Muscle of arm (tissue), 12 donors: Measurements from ENCODE around the gene KCND3. TPM values are rescaled to one million over a fixed set of nuclear protein-coding genes. Genes with fewer than 3 reads are reported as not detected.

Experiments
- DNase-seq: peaks from one replicate; pipeline ENCODE4 v3.0.0-alpha.2; 2013
- polyA plus RNA-seq, 12 donors: library from polyadenylated mRNA; unstranded; fragments of 120-200 nt; gene quantifications; one replicate each; pipeline ENCODE4 v1.2.1, GENCODE V29; 2013; ENCODE audit not compliant: insufficient read length in 12 of 12

Gene KCND3
- polyA plus RNA-seq, 12 donors: 0.77 to 4.4 (median 1.8) TPM; not detected in 1

GRCh38 chr1:111778066-111778465 lies 211.4 kb downstream of the KCND3 start:
- DNase-seq: no peak

- no peak for DNase-seq
Observed at GRCh38 chr1:111777301-111777700, 212.2 kb downstream of the KCND3 start.

GRCh38 chr1:111776861-111777260 lies 212.6 kb downstream of the KCND3 start:
- DNase-seq: no peak

- DNase-seq: no peak
Observed at GRCh38 chr1:111776391-111776790, 213.1 kb downstream of the KCND3 start.

GRCh38 chr1:111775966-111776365 lies 213.5 kb downstream of the KCND3 start:
- DNase-seq: no peak

GRCh38 chr1:111770916-111771315 lies 218.6 kb downstream of the KCND3 start:
- no peak for DNase-seq

GRCh38 chr1:111769517-111770146 lies 219.8 kb downstream of the KCND3 start:
- DNase-seq: peak; percentile 55

- DNase-seq: no peak
Observed at GRCh38 chr1:111768625-111769024, 220.8 kb downstream of the KCND3 start.

- DNase-seq: no peak
Observed at GRCh38 chr1:111768023-111768422, 221.4 kb downstream of the KCND3 start.

- DNase-seq: no peak
Observed at GRCh38 chr1:111762332-111762731, 227.1 kb downstream of the KCND3 start.

- no peak for DNase-seq
Observed at GRCh38 chr1:111761717-111762116, 227.8 kb downstream of the KCND3 start.

GRCh38 chr1:111758373-111758772 lies 231.1 kb downstream of the KCND3 start:
- DNase-seq: no peak

- DNase-seq: no peak
Observed at GRCh38 chr1:111756124-111756513, 233.3 kb downstream of the KCND3 start.

GRCh38 chr1:111755331-111756123 lies 233.9 kb downstream of the KCND3 start, which contains the start of gene DDX20:
TSS of gene DDX20 (plus strand) at chr1:111755901. CDS start at chr1:111755925, 24 bp downstream.
- peak; percentile 97 for DNase-seq

- peak; percentile 53 for DNase-seq
Observed at GRCh38 chr1:111754984-111755330, 234.5 kb downstream of the KCND3 start.

- DNase-seq: no peak
Observed at GRCh38 chr1:111751906-111752575, 237.4 kb downstream of the KCND3 start.

- no peak for DNase-seq
Observed at GRCh38 chr1:111750856-111751255, 238.6 kb downstream of the KCND3 start.

- DNase-seq: no peak
Observed at GRCh38 chr1:111749628-111750027, 239.8 kb downstream of the KCND3 start.

- no peak for DNase-seq
Observed at GRCh38 chr1:111747947-111748346, 241.5 kb downstream of the KCND3 start.

GRCh38 chr1:111747282-111747734 lies 242.2 kb downstream of the KCND3 start:
- DNase-seq: no peak

- no peak for DNase-seq
Observed at GRCh38 chr1:111746614-111746999, 242.9 kb downstream of the KCND3 start.

GRCh38 chr1:111745675-111746613 lies 243.5 kb downstream of the KCND3 start:
- DNase-seq: no peak
